Esophagus squamous epithelium (tissue), 4 donors: ENCODE measurements around the gene METTL9.

ENCODE experiments used
- CTCF ChIP-seq, 6 experiments: fragments of 450-650 bp in 4 of 6; fragments of 200-600 bp in 2 of 6; sonication (generic) in 2 of 6; IDR thresholded peaks; one replicate each; pipeline ENCODE4 v1.5.1; 2016 to 2019; ENCODE audit warnings: antibody characterized with exemption in 6 of 6, mild to moderate bottlenecking in 4 of 6, moderate library complexity in 4 of 6
- POLR2A ChIP-seq, 4 donors: fragments of 450-650 bp; IDR thresholded peaks; one replicate each; pipeline ENCODE4 v1.6.1; 2017; ENCODE audit warnings: antibody characterized with exemption in 4 of 4, mild to moderate bottlenecking in 4 of 4, moderate library complexity in 3 of 4

- TF ChIP-seq CTCF (IDR thresholded peaks at IDR 0.05), result no peak
- no peak for TF ChIP-seq POLR2A (IDR thresholded peaks at IDR 0.05)
Observed at GRCh38 chr16:21625026-21625425, 25.6 kb downstream of the METTL9 start.
